ENCODE data around the gene STOML1.

STOML1 gene

GRCh38 chr15:74032046-74032445, 40.0 kb upstream of the STOML1 start:
- DNase-seq (ENCODE audit: low read depth), result no peak
- no peak overlapping the region for H3K4me3 ChIP-seq (ENCODE audit: low read length)
- no peak for TF ChIP-seq CTCF (conservative IDR thresholded peaks at IDR 0.05; ENCODE audit: low read length)

- TF ChIP-seq CTCF (conservative IDR thresholded peaks at IDR 0.05; ENCODE audit: low read length), result no peak
- DNase-seq (ENCODE audit: low read depth), result no peak
- H3K4me3 ChIP-seq (ENCODE audit: low read length), result no peak overlapping the region
These were observed 36.6 kb upstream of the STOML1 start for GRCh38 chr15:74028646-74029045.

- TF ChIP-seq CTCF (conservative IDR thresholded peaks at IDR 0.05; ENCODE audit: low read length), result no peak
- no peak overlapping the region for H3K4me3 ChIP-seq (ENCODE audit: low read length)
- no peak for DNase-seq (ENCODE audit: low read depth)
These were observed 35.6 kb upstream of the STOML1 start for GRCh38 chr15:74027688-74028087.

- no peak overlapping the region for H3K4me3 ChIP-seq (ENCODE audit: low read length)
- TF ChIP-seq CTCF (conservative IDR thresholded peaks at IDR 0.05; ENCODE audit: low read length), result no peak
- peak; percentile 22 for DNase-seq (ENCODE audit: low read depth)
These were observed 33.3 kb upstream of the STOML1 start for GRCh38 chr15:74025436-74025835.

- DNase-seq (ENCODE audit: low read depth), result no peak
- TF ChIP-seq CTCF (conservative IDR thresholded peaks at IDR 0.05; ENCODE audit: low read length), result no peak
These were observed 32.6 kb upstream of the STOML1 start for GRCh38 chr15:74024687-74025086.

GRCh38 chr15:74022706-74023470, 30.8 kb upstream of the STOML1 start:
- DNase-seq (ENCODE audit: low read depth), result no peak
- H3K4me3 ChIP-seq (ENCODE audit: low read length), result no peak overlapping the region

More at GRCh38 chr15:74024687-74025086, 32.6 kb upstream of the STOML1 start:
- H3K4me3 ChIP-seq (ENCODE audit: low read length), result no peak overlapping the region

More at GRCh38 chr15:74022706-74023470, 30.8 kb upstream of the STOML1 start:
- no peak for TF ChIP-seq CTCF (conservative IDR thresholded peaks at IDR 0.05; ENCODE audit: low read length)
